Cardiac septum (tissue), 1 donor: ENCODE results near the gene NCMAP. TPM values are rescaled to one million over a fixed set of nuclear protein-coding genes. Genes with fewer than 3 reads are reported as not detected.
A peak's percentile ranks its signal among the peaks of the same experiment; 100 is the strongest.
"Not testable (repeated sequence)": the region's sequence is repeated elsewhere in the genome, so short reads cannot be mapped to it uniquely, and the experiment has no call there.

Source experiments
- DNase-seq: peaks from one replicate; pipeline ENCODE4 v3.0.0-alpha.2; 2020; ENCODE audit warnings: low spot score
- intact Hi-C: fragments of 100-400 bp; cut with DNase I; formaldehyde crosslinking; loops from one replicate; pipeline ENCODE4 v1.14.0; 2022
- long read RNA-seq: library from polyadenylated mRNA; unstranded; transcript quantifications from one replicate; pipeline ENCODE4 v2.0.0, GENCODE V29; 2021
- total RNA-seq: library from RNA; stranded (reverse); fragmentation: NEBNext Ultra II Directional; extraction: Animal tissue kit (Norgen Biotek cat#: 25700); gene quantifications from one replicate; pipeline ENCODE4 v1.2.1, GENCODE V29; 2021
- donor health status: DM: no; HTN: no; CAD: no.

NCMAP gene, protein sequence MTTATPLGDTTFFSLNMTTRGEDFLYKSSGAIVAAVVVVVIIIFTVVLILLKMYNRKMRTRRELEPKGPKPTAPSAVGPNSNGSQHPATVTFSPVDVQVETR
- total RNA-seq, result not detected
- long read RNA-seq, result 0 reads

DNA sequence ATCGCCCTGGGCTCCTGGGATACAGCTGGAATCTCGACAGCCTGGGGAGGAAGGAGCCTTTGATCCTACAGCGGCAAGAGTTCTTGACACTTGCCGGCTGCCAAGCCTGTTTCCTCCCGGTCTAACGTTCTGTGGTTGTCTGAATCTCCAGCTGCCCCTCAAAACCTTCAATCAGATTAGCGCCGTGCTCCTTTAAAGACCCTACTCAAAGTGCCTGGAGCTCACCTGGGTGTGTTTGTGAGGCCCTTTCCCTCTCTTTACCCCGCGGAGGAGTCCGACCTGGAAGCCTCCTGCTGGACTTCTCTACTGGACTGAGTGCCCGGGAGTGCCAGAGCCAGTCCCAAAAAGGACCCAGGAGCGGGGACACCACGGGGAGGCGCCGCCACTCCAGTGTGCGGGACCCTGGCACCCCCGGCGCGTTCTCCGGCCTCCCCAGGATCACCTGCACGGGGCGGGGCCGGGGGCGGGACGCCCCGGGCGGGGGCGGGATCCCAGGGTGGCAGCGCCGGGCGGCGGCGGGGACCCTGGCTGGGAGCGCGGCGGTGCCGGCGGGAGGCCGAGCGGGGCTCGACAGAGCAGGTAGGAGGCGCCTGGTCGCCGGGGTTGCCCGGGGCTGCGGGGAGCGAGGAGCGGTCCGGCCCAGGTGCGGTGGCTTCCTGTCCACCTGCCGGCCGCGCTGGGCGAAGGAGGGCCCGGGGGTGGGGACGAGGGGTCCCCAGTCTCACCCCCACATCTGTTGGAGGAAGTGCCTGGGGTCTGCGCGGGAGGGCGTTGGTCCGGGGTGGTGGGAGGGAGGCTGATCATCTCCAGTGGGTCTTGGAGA lies at the start of gene NCMAP:
NCMAP (plus strand) TSS at position 497 of the 823 bp plus-strand sequence. CDS start 39,344 bp downstream, outside the sequence.
- DNase-seq, result peak; percentile 72
- intact Hi-C loops, result loop anchor here (5.0 kb wide), 1 partner anchor 76 kb away; no protein-coding TSS in a partner anchor

DNA sequence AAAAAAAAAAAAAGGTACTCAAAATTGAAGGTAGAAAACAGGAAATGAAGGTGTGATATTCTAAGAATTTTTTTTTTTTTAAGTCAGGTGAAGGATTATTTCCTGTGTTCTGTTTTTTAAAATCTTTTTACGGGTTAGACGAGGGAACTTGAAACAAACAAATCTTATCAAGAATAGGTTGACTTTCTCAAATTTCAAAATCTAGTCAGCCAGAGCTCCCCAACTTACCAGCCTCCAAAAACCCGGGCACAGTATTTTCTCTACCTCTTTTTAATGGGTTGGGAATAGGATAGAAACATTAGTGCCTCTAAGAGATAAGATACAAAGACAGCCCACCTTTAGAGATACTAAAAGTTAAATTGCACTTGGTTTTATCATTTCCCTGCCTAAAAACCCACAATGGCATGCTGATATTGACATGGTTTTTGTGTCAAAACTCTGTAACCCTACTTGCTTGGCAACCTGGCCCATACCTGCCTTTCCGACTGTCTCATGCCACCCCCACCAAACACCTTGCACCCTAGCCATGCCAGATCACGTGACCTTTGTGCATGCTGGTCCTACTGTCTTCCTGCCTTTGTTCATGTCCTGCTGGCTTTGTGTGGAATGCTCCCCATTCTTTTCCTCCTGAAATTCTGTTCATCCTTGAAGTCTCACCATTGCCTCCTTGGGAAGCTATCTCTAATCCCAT lies 49.1 kb upstream of the NCMAP start:
- no peak for DNase-seq
- intact Hi-C loops, result no loop called here

DNA sequence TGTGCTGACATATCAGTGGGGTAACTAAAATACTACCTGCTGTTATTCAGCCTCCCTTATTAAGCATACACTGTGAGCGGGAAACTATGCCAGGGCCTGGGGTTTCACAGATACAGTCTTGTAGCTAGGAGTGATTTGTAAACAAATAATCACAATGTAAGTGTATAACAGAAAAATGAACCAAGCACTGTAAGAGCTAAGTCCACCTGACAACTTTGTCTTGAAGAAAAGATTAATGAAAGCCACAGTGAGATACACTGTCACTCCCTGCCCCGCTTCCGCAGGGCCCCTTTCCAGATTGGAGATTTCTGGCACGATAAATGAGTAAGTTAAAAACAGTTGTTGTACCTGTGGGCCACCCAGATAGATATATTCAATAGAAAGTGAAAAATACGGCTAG lies 48.5 kb upstream of the NCMAP start:
- no peak for DNase-seq
- intact Hi-C loops, result no loop called here

DNA sequence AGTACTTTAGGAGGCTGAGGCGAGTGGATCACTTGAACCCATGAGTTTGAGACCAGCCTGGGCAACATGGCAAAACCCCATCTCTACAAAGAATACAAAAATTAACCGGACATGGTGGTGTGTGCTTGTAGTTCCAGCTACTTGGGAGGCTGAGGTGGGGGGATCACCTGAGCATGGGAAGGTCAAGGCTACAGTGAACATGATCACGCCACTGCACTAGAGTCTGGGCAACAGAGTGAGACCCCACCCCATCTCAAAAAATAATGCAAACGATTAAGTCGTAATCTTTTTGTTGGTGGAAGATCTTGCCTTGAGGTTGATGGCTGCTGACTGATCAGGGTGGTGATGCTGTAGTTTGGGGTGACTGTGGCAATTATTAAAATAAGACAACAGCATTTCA lies 47.0 kb upstream of the NCMAP start:
- no peak for DNase-seq
- intact Hi-C loops, result no loop called here

DNA sequence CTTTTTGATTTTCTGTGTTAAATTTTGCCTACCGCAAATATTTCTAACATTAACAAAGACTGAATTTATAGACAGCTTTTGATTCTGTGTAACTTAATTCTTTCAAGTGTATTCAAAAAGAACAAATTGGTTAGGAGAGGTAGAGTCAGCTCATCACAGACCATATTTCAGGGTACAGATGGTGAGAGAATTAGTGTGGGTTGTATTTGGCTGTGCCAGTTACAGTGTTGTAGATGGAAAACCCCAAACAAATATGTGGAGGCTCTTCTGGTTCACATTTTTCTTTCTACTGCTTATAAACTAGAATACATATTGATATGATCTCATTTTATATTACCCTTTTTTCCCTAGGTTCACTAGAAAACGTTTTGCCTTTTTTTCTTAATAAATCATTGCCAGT lies 42.2 kb upstream of the NCMAP start:
- intact Hi-C loops, result no loop called here

DNA sequence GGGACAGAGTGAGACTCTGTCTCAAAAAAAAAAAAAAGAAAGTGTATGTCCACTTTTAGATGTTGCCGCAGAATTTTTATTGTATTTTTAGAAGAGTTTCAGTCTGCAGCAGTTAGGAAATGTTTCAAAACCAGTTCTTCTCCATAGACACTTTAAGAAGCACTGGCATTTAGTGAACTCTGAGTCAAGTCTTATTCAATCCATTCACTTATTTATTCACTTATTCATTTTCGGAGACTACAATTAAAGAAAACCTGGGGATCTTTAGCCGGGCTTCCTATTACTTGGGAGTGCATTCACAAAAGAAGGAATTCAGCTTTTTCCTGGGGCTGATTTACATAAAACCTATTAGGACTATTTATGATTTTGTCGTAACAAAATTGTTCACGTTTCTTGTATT lies 40.9 kb upstream of the NCMAP start:
- DNase-seq, result no peak
- intact Hi-C loops, result no loop called here

More for the DNA sequence above, 42.2 kb upstream of the NCMAP start:
- DNase-seq, result no peak

DNA sequence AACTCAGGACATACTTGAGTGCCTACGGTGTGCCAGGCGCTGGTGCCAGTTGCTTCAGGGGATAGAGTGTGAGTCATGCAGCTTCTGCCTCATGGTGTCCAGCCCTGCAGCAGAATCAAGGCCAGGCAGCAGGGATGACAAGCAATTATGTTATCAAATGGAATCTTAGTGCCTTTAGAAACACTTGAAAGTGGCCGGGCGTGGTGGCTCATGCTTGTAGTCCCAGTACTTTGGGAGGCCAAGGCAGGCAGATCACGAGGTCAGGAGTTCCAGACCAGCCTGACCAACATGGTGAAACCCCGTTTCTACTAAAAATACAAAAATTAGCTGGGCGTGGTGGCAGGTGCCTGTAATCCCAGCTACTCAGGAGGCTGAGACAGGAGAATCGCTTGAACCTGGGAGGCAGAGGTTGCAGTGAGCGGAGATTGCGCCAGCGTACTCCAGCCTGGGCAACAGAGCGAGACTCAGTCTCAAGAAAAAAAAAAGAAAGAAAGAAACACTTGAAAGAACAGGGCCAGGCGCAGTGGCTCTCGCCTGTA lies 40.1 kb upstream of the NCMAP start:
- intact Hi-C loops, DNase-seq: not testable (repeated sequence)

DNA sequence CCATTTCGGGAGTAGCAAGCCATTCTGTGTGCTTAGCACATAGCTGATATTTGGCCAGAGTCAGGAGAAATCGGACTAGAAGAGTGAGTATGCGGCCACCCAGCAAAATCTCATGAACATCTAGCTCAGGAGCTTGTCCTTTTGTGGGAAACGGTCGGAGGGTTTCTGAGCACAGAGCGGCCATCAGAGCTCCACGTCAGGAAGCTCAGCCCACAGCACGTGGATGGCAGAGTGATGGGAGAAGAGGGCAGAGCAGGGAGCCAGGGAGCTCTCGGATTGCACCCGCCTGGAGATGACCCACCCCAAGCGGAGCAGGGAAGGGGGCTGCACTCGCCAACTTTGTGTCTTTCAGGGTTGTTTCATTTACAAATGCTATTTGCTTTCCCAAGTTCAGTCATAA lies 39.4 kb upstream of the NCMAP start:
- intact Hi-C loops, result no loop called here

DNA sequence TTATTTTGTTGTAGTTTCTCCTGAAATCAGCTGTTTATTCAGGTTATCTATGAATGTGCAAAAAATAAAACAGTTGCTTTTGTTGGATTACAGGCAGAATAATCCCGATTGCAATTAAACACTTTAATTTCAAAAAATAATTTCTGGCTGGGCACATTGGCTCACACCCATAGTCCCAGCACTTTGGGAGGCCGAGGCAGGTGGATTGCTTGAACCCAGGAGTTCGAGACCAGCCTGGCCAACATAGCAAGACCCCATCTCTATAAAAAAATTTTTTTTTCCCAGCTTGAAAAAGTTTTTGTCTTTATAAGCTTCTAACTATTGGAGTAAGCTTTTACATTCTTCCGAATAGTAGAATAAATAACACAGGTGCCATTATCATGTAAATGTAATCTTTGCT lies 38.0 kb upstream of the NCMAP start:
- intact Hi-C loops, result no loop called here
- no peak for DNase-seq

More for the DNA sequence above, 39.4 kb upstream of the NCMAP start:
- no peak for DNase-seq

DNA sequence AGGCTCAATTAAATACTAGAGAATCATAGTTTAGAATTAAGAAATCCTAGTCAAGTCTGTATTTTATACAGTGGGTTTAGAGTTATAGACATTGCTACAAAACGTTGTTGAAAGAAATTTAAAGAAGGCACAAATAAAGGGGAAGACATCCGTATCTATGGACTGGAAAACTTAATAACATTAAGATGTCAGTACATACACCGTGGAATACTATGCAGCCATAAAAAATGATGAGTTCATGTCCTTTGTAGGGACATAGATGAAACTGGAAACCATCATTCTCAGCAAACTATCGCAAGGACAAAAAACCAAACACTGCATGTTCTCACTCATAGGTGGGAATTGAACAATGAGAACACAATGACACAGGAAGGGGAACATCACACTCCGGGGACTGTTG lies 35.6 kb upstream of the NCMAP start:
- intact Hi-C loops, DNase-seq: not testable (repeated sequence)

DNA sequence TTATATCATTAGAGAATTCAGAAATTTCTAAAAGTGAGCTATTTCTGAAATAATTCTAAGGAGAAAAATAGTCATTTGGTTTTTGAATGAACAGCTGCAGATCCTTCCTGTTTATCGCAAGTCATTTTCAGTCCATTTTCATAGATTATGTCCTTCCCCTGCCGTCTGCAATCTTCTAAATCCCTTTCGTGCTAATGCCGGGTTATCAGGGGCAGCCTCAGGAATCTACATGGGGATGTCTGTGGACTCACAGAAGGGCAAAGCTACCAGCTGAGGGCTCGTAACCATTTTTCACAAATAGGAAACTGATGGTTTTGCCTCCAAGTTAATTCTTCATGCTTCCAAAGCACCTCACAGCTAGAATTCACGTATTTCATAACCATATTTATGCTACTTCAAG lies 30.3 kb upstream of the NCMAP start:
- no peak for DNase-seq
- intact Hi-C loops, result no loop called here

DNA sequence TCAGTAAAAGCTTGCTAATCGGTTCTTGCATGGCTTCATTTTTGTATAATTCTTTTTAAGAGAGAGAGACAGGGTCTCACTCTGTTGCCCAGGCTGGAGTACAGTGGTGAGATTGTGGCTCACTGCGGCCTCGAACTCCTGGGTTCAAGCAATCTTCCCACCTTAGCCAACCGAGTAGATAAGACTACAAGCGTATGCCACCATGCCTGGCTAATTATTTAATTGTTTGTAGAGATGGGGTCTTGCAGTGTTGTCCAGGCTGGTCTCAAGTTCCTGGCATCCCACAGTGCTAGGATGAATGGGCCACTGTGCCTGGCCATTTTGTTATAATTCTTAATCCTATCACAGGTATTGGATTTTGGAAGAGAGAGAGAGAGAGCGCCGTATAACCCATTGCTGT lies 29.8 kb upstream of the NCMAP start:
- intact Hi-C loops, result no loop called here

DNA sequence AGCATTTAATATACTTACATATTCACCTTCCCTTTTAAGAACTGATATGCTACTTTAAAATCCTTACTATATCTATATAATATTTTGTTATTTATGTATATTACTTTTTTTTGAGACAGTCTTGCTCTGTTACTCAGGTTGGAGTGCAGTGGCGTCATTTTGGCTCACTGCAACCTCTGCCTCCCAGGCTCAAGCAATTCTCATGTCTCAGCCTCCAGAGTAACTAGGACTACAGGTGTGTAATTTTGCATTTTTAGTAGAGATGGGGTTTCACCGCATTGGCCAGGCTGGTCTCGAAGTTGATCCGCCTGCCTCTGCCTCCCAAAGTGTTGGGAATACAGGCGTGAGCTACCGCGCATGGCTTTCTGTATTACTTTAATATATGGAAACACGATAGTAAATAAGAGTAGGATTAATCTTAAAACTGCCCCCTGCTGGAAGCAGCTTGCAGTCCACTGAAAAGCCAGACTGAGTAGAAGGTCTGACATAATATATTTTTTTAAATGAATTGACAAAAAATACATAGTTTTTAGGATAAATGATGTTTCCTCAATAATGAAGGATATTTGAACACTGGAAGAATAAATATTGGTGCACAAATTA lies 28.8 kb upstream of the NCMAP start:
- intact Hi-C loops, result no loop called here
- DNase-seq, result no peak

More for the DNA sequence above, 29.8 kb upstream of the NCMAP start:
- DNase-seq, result no peak

DNA sequence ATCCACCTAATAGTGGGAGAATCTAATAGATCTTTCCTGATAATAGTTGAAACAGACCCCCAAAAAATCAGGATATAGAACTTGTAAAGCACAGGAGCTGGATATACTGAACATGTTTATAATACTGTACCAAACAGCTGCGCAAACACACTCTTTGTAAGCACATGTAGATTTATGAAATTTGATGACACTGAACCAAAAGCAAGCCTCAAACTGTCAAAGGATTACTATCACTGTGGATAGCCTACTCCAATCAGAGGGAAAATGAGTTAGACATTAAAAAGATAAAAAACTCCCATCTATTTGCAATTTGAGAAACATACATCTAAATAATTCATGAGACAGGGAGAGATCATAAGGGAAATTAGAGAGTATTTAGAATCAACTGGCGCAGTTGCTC lies 27.1 kb upstream of the NCMAP start:
- intact Hi-C loops, result no loop called here
- no peak for DNase-seq

DNA sequence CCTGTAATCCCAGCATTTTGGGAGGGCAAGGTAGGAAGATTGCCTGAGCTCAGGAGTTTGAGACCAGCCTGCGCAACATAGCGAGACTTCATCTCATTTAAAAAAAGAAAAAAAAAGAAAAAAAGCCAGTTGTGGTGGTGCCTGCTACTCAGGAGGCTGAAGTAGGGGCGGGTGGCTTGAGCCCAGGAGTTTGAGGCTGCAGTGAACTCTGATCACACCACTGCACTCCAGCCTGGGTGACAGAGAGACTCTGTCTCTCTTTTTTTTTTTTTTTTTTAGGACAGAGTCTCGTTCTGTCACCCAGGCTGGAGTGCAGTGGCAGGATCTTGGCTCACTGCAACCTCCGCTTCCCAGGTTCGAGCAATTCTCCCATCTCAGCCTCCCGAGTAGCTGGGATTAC lies 26.6 kb upstream of the NCMAP start:
- DNase-seq, intact Hi-C loops: not testable (repeated sequence)

DNA sequence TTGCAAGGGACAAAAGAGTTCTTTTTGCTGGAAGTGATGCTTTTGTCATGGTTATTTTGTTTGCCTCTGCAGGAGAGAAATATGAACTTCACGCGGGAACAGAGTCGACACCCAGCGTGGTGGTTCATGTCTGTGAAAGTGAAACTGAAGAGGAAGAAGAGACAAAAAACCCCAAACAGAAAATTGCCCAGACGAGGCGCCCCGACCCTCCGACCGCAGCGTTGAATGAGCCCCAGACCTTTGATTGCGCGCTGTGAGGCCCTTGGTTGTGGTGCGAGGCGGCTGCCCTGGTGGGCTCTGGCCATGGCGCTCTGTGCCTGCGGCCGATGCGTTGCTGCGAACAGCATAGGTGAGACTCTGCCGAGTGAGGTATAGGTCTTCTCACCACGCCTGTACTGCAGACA lies 20.9 kb upstream of the NCMAP start:
- intact Hi-C loops, result no loop called here
- no peak for DNase-seq

DNA sequence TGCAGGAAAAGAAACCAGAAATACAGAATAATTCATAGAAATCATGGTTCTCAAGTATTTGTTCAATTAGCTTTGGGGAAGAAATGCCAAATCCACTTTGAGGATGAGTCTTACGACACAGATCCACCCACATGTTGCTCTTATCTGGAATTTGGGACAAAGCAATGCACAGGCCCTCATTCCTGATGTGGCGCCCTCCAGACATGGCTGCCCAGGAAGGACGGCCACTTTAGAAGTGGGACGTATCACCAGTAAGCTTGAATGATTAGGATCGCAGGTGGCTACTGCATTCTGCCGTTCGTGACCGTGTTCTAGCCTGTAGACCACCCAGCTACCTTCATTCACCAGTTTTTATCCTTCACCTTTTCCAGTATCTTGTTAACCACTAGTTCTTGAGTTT lies 20.1 kb upstream of the NCMAP start:
- intact Hi-C loops, result no loop called here
- DNase-seq, result no peak

DNA sequence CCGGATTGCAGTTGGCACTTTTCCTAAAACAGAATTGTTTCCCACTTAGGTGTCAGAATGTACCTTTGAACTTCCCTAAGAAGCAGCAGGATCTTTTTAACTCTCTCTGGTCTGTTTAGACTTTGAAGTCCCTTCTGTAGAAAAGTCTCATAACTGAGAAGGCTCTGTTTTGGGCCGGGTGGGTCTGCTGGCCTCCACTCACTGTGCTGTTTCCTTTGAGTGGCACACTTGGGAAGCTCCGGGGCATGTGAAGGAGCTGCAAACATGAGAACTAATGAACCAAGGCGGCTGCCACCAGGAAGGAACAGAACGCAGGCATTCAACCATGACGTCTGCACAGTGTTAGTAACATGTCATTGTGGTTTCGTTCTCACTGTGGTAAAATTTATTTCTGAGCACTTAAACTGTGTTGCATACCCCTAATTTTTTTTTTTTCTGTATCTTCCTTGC lies 19.5 kb upstream of the NCMAP start:
- DNase-seq, result no peak
- intact Hi-C loops, result no loop called here

DNA sequence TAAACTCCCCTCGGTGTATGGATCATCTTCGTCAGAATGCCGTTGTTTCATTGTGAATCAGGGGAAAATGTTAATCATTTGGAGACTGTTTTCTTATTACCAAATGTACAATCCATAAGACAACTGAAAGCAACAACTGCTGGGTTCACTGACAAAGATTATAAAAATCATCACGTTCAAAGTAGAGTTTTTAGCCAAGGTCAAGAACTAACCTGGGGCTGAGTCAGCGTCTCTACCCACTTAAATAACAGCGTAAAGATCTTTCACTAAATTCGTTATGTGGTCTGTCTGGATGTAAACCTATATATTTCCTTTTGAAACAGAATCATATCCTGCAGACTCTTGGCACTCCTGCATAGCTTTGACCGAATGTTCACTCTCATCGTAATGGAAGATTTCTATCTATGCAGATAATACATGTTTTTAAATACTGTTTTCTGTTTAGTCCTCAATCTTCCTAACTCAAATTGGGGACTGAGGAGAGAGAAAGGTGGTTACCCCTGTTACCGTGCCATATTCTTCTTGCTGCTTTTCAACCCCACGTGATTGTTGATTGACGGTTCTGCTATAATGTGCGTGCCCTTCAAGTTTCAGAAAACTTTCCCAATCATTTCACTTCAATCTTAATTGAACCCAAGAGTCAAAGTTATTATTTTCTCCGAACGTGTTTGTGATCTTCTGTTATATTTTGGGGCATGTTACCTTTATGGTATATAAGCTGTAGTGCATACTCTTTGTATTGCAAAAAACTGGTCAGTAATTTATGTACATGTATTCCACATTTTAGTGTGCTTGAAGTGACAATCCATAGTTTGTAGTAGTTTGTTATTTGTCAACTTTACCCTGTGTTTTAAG lies 15.6 kb upstream of the NCMAP start:
- DNase-seq, result no peak
- intact Hi-C loops, result no loop called here
